ENCODE data around the gene SEMA4F.
"Not testable (repeated sequence)": the region's sequence is repeated elsewhere in the genome, so short reads cannot be mapped to it uniquely, and the experiment has no call there.

Gene SEMA4F

GRCh38 chr2:74653985-74654882 lies at the start of gene SEMA4F:
Gene SEMA4F (plus strand): TSS chr2:74654247. CDS start chr2:74654377, 130 bp downstream.
- peak within 1 kb of the TSS; percentile 78 for H3K4me3 ChIP-seq (ENCODE audit: low read length)
- no peak for TF ChIP-seq ZNF274 (IDR thresholded peaks at IDR 0.05; ENCODE audit: low read depth, low read length)

GRCh38 chr2:74606927-74607326 lies 47.1 kb upstream of the SEMA4F start:
- no peak overlapping the region for H3K4me3 ChIP-seq (ENCODE audit: low read length)
- no peak for TF ChIP-seq ZNF274 (IDR thresholded peaks at IDR 0.05; ENCODE audit: low read depth, low read length)

- no peak overlapping the region for H3K4me3 ChIP-seq (ENCODE audit: low read length)
- no peak for TF ChIP-seq ZNF274 (IDR thresholded peaks at IDR 0.05; ENCODE audit: low read depth, low read length)
Measured at GRCh38 chr2:74617122-74617521, 36.9 kb upstream of the SEMA4F start.

GRCh38 chr2:74618410-74619083 lies 35.5 kb upstream of the SEMA4F start:
- H3K4me3 ChIP-seq (ENCODE audit: low read length) = no peak overlapping the region
- no peak for TF ChIP-seq ZNF274 (IDR thresholded peaks at IDR 0.05; ENCODE audit: low read depth, low read length)

GRCh38 chr2:74619651-74620297 lies 34.3 kb upstream of the SEMA4F start:
- no peak for TF ChIP-seq ZNF274 (IDR thresholded peaks at IDR 0.05; ENCODE audit: low read depth, low read length)
- no peak overlapping the region for H3K4me3 ChIP-seq (ENCODE audit: low read length)

- H3K4me3 ChIP-seq (ENCODE audit: low read length) = no peak overlapping the region
- no peak for TF ChIP-seq ZNF274 (IDR thresholded peaks at IDR 0.05; ENCODE audit: low read depth, low read length)
Measured at GRCh38 chr2:74620671-74621070, 33.4 kb upstream of the SEMA4F start.

- no peak overlapping the region for H3K4me3 ChIP-seq (ENCODE audit: low read length)
- TF ChIP-seq ZNF274 (IDR thresholded peaks at IDR 0.05; ENCODE audit: low read depth, low read length) = no peak
Measured at GRCh38 chr2:74625658-74626425, 28.2 kb upstream of the SEMA4F start.

- no peak overlapping the region for H3K4me3 ChIP-seq (ENCODE audit: low read length)
- TF ChIP-seq ZNF274 (IDR thresholded peaks at IDR 0.05; ENCODE audit: low read depth, low read length) = no peak
Measured at GRCh38 chr2:74628538-74629105, 25.4 kb upstream of the SEMA4F start.

- H3K4me3 ChIP-seq (ENCODE audit: low read length) = not testable (repeated sequence)
Measured at GRCh38 chr2:74630454-74630853, 23.6 kb upstream of the SEMA4F start.

GRCh38 chr2:74632209-74632938 lies 21.7 kb upstream of the SEMA4F start:
- TF ChIP-seq ZNF274 (IDR thresholded peaks at IDR 0.05; ENCODE audit: low read depth, low read length) = no peak

GRCh38 chr2:74632939-74633312 lies 21.1 kb upstream of the SEMA4F start:
- no peak overlapping the region for H3K4me3 ChIP-seq (ENCODE audit: low read length)
- no peak for TF ChIP-seq ZNF274 (IDR thresholded peaks at IDR 0.05; ENCODE audit: low read depth, low read length)

More at GRCh38 chr2:74632209-74632938, 21.7 kb upstream of the SEMA4F start:
- no peak overlapping the region for H3K4me3 ChIP-seq (ENCODE audit: low read length)

GRCh38 chr2:74639550-74639949 lies 14.5 kb upstream of the SEMA4F start:
- no peak overlapping the region for H3K4me3 ChIP-seq (ENCODE audit: low read length)
- no peak for TF ChIP-seq ZNF274 (IDR thresholded peaks at IDR 0.05; ENCODE audit: low read depth, low read length)

GRCh38 chr2:74645344-74645743 lies 8.7 kb upstream of the SEMA4F start:
- no peak overlapping the region for H3K4me3 ChIP-seq (ENCODE audit: low read length)
- no peak for TF ChIP-seq ZNF274 (IDR thresholded peaks at IDR 0.05; ENCODE audit: low read depth, low read length)

Measured in GM08714 (cell line).